Neural progenitor cell (in vitro differentiated cells): ENCODE measurements around the gene XRCC1. TPM values are rescaled to one million over a fixed set of nuclear protein-coding genes. Genes with fewer than 3 reads are reported as not detected.

Source experiments
- DNase-seq: peaks from one replicate; pipeline ENCODE4 v3.0.0-alpha.2; 2016; ENCODE audit warnings: low spot score
- H2AFZ ChIP-seq: fragments of 200-600 bp; sonication (generic); replicated peaks from 2 replicates; pipeline ENCODE4 v1.6.1; 2016; ENCODE audit warnings: antibody characterized with exemption
- H3F3A ChIP-seq: fragments of 200-600 bp; sonication (generic); 2 replicates; pipeline ENCODE4 v1.6.1; 2016; ENCODE audit warnings: antibody characterized with exemption, low read depth
- H3K27ac ChIP-seq: fragments of 200-600 bp; sonication (generic); 2 replicates; pipeline ENCODE4 v1.5.1; 2016; ENCODE audit warnings: mild to moderate bottlenecking
- H3K27me3 ChIP-seq: fragments of 200-600 bp; sonication (generic); 2 replicates; pipeline ENCODE4 v1.6.1; 2016; ENCODE audit warnings: mild to moderate bottlenecking, moderate library complexity
- H3K36me3 ChIP-seq: fragments of 200-600 bp; sonication (generic); 2 replicates; pipeline ENCODE4 v1.5.1; 2016
- H3K4me1 ChIP-seq: fragments of 200-600 bp; sonication (generic); 2 replicates; pipeline ENCODE4 v1.6.1; 2016; ENCODE audit warnings: mixed run types
- H3K4me2 ChIP-seq: fragments of 200-600 bp; sonication (generic); 2 replicates; pipeline ENCODE4 v1.6.1; 2016
- H3K4me3 ChIP-seq: fragments of 200-600 bp; sonication (generic); 2 replicates; pipeline ENCODE4 v1.5.1; 2016
- H3K79me2 ChIP-seq: fragments of 200-600 bp; sonication (generic); 2 replicates; pipeline ENCODE4 v1.6.1; 2016; ENCODE audit warnings: low read depth
- H3K9ac ChIP-seq: fragments of 200-600 bp; sonication (generic); 2 replicates; pipeline ENCODE4 v1.6.1; 2016
- H3K9me3 ChIP-seq: fragments of 200-600 bp; sonication (generic); 2 replicates; pipeline ENCODE4 v1.5.1; 2016; ENCODE audit warnings: low read depth
- H4K20me1 ChIP-seq: fragments of 200-600 bp; sonication (generic); 2 replicates; pipeline ENCODE4 v1.6.1; 2016; ENCODE audit warnings: low read depth
- H3K27ac Mint-ChIP-seq: 3 replicates; pipeline ENCODE4 v1.8.0; 2021; ENCODE audit warnings: mixed read lengths
- H3K27me3 Mint-ChIP-seq: 2 replicates; pipeline ENCODE4 v1.8.0; 2022; ENCODE audit warnings: low read depth, mild to moderate bottlenecking, inconsistent platforms, moderate library complexity, mixed read lengths; ENCODE audit not compliant: insufficient read depth
- H3K36me3 Mint-ChIP-seq: 3 replicates; pipeline ENCODE4 v1.8.0; 2021; ENCODE audit warnings: mixed read lengths
- H3K4me1 Mint-ChIP-seq: 3 replicates; pipeline ENCODE4 v1.8.0; 2021; ENCODE audit warnings: mixed read lengths
- H3K4me3 Mint-ChIP-seq: 3 replicates; pipeline ENCODE4 v1.8.0; 2021; ENCODE audit warnings: mild to moderate bottlenecking, moderate library complexity, mixed read lengths
- H3K9me3 Mint-ChIP-seq: 3 replicates; pipeline ENCODE4 v1.8.0; 2020; ENCODE audit warnings: mixed read lengths
- CTCF ChIP-seq: fragments of 200-600 bp; sonication (generic); IDR thresholded peaks from 2 replicates; pipeline ENCODE4 v1.5.1; 2017; ENCODE audit warnings: antibody characterized with exemption, mild to moderate bottlenecking
- EZH2 ChIP-seq: fragments of 200-600 bp; sonication (generic); IDR thresholded peaks from 2 replicates; pipeline ENCODE4 v1.6.1; 2017; ENCODE audit warnings: antibody characterized with exemption, mild to moderate bottlenecking, moderate library complexity
- EZH2phosphoT487 ChIP-seq: fragments of 200-600 bp; sonication (generic); IDR thresholded peaks from 2 replicates; pipeline ENCODE4 v1.6.1; 2017; ENCODE audit warnings: antibody characterized with exemption
- total RNA-seq: library from RNA; depleted of rRNA; stranded (reverse); fragments of >200 nt; gene quantifications from 2 replicates; pipeline ENCODE4 v1.2.3, GENCODE V29; 2015; ENCODE audit warnings: low replicate concordance

Gene XRCC1
- total RNA-seq, 1 donor from 2014 or later = 33.8 TPM

DNA sequence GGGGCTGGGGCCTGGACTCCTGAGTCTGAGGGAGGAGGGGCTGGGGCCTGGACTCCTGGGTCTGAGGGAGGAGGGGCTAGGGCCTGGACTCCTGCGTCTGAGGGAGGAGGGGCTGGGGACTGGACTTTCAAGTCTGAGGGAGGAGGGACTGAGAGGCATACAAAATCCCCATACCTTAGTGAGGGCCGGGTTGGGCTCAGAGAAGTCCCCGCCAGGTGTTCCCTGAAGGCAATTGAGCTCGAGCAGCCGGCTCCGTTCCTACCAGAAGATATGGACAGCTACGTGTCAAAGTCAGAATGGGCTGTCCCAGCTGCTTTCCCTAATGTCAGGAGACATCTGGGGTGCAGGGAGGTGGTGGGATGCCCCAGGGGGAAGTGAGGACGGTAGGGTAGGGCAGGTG is 80.2 kb downstream of the XRCC1 start:
- no peak for TF ChIP-seq EZH2phosphoT487
- TF ChIP-seq EZH2 = no peak
- no peak for TF ChIP-seq CTCF
- H3K9me3 Mint-ChIP-seq = no peaks in the 10 kb centered on the region
- no peak overlapping the region for H3K4me3 Mint-ChIP-seq
- H3K36me3 ChIP-seq = no peaks in the 10 kb centered on the region
- no peaks in the 10 kb centered on the region for H3K4me1 ChIP-seq
- no peaks in the 10 kb centered on the region for H3K79me2 ChIP-seq
- DNase-seq = no peak
- no peak overlapping the region for H3K27ac Mint-ChIP-seq
- H3K9me3 ChIP-seq = no peaks in the 10 kb centered on the region
- H3K9ac ChIP-seq = no peak overlapping the region
- H3K27ac ChIP-seq = no peak overlapping the region
- H3K4me2 ChIP-seq = no peak overlapping the region
- H3K4me3 ChIP-seq = no peak overlapping the region
- no peaks in the 10 kb centered on the region for H3K4me1 Mint-ChIP-seq
- H2AFZ ChIP-seq = no peak overlapping the region
- peaks cover 2% of the 10 kb centered on the region for H3K36me3 Mint-ChIP-seq
- no peaks in the 10 kb centered on the region for H3K27me3 ChIP-seq
- H3F3A ChIP-seq = no peaks in the 10 kb centered on the region
- peaks cover 5% of the 10 kb centered on the region for H3K27me3 Mint-ChIP-seq
- H4K20me1 ChIP-seq = no peaks in the 10 kb centered on the region

Other genes starting within 250 kb of the XRCC1 start
- gene CD177, start 221.8 kb downstream of the XRCC1 start, total RNA-seq = 0.12 TPM in 1 of 2 replicates, not detected in the other
- not detected in 2 replicates for gene TEX101, start 160.6 kb downstream of the XRCC1 start, total RNA-seq
- 0.24 and 0.37 TPM in 2 replicates for gene LYPD3, start 109.9 kb downstream of the XRCC1 start, total RNA-seq
- 3.4 and 21.9 TPM in 2 replicates for gene PHLDB3, start 70.8 kb downstream of the XRCC1 start, total RNA-seq
- gene ETHE1, start 48.3 kb downstream of the XRCC1 start, total RNA-seq = 13.6 and 27.8 TPM in 2 replicates
- gene ZNF575, start 42.3 kb downstream of the XRCC1 start, total RNA-seq = not detected in 2 replicates
- gene PINLYP, start 274 bp upstream of the XRCC1 start, total RNA-seq = 4.0 and 8.6 TPM in 2 replicates
- 27.4 and 31.5 TPM in 2 replicates for gene IRGQ, start 20.6 kb upstream of the XRCC1 start, total RNA-seq
- gene ZNF576, start 21.1 kb upstream of the XRCC1 start, total RNA-seq = 6.8 and 9.0 TPM in 2 replicates
- 0.25 TPM in 1 of 2 replicates, not detected in the other for gene SRRM5, start 36.6 kb upstream of the XRCC1 start, total RNA-seq
- 18.5 and 57.7 TPM in 2 replicates for gene ZNF428, start 44.1 kb upstream of the XRCC1 start, total RNA-seq
- 7.7 and 28.6 TPM in 2 replicates for gene CADM4, start 64.3 kb upstream of the XRCC1 start, total RNA-seq
- 12.9 and 36.5 TPM in 2 replicates for gene PLAUR, start 94.6 kb upstream of the XRCC1 start, total RNA-seq
- gene IRGC, start 140.5 kb upstream of the XRCC1 start, total RNA-seq = not detected in 2 replicates
- gene SMG9, start 179.4 kb upstream of the XRCC1 start, total RNA-seq = 33.1 and 33.4 TPM in 2 replicates
- 0.40 TPM in 1 of 2 replicates, not detected in the other for gene KCNN4, start 205.4 kb upstream of the XRCC1 start, total RNA-seq
- 0.12 TPM in 1 of 2 replicates, not detected in the other for gene LYPD5, start 226.9 kb upstream of the XRCC1 start, total RNA-seq